Lower leg skin (tissue), 3 donors: Measurements from ENCODE around the gene LDLRAD3.

Experiments
- POLR2A ChIP-seq, 2 donors: fragments of 450-650 bp; IDR thresholded peaks; one replicate each; pipeline ENCODE4 v1.6.1; 2016 to 2017; ENCODE audit warnings: antibody characterized with exemption in 2 of 2, mild to moderate bottlenecking in 1 of 2, moderate library complexity in 1 of 2
- TF ChIP-seq, protein P1 (sequence below), 3 donors: fragments of 450-650 bp; IDR thresholded peaks; one replicate each; pipeline ENCODE4 v1.5.1; 2016; ENCODE audit warnings: antibody characterized with exemption in 3 of 3, mild to moderate bottlenecking in 3 of 3, moderate library complexity in 2 of 3

- TF ChIP-seq, protein P1, sequence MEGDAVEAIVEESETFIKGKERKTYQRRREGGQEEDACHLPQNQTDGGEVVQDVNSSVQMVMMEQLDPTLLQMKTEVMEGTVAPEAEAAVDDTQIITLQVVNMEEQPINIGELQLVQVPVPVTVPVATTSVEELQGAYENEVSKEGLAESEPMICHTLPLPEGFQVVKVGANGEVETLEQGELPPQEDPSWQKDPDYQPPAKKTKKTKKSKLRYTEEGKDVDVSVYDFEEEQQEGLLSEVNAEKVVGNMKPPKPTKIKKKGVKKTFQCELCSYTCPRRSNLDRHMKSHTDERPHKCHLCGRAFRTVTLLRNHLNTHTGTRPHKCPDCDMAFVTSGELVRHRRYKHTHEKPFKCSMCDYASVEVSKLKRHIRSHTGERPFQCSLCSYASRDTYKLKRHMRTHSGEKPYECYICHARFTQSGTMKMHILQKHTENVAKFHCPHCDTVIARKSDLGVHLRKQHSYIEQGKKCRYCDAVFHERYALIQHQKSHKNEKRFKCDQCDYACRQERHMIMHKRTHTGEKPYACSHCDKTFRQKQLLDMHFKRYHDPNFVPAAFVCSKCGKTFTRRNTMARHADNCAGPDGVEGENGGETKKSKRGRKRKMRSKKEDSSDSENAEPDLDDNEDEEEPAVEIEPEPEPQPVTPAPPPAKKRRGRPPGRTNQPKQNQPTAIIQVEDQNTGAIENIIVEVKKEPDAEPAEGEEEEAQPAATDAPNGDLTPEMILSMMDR (IDR thresholded peaks at IDR 0.05) = no peak
- TF ChIP-seq POLR2A (IDR thresholded peaks at IDR 0.05) = no peak
These were observed 195.9 kb downstream of the LDLRAD3 start for GRCh38 chr11:36139767-36140166.
